Cardiac muscle cell (in vitro differentiated cells and primary cell): ENCODE measurements around the gene TRNP1. TPM values are rescaled to one million over a fixed set of nuclear protein-coding genes. Genes with fewer than 3 reads are reported as not detected.
A peak's percentile ranks its signal among the peaks of the same experiment; 100 is the strongest.

Source experiments
- DNase-seq, 2 donors: peaks; one replicate each; pipeline versions ENCODE4 v3.0.0 to v3.0.0-alpha.2; 2010 to 2017; ENCODE audit warnings: low read depth in 1 of 2, low spot score in 1 of 2
- H3K27ac ChIP-seq: fragments of 200-600 bp; sonication (generic); 2 replicates; pipeline ENCODE4 v1.5.1; 2016
- H3K27me3 ChIP-seq: fragments of 200-600 bp; sonication (generic); 2 replicates; pipeline ENCODE4 v1.6.0; 2016; ENCODE audit warnings: control low read depth
- H3K36me3 ChIP-seq: fragments of 200-600 bp; sonication (generic); 2 replicates; pipeline ENCODE4 v1.5.1; 2016; ENCODE audit warnings: control low read depth
- H3K4me1 ChIP-seq: fragments of 200-600 bp; sonication (generic); 2 replicates; pipeline ENCODE4 v1.8.1; 2017; ENCODE audit warnings: low read depth, mild to moderate bottlenecking, mixed run types
- H3K4me3 ChIP-seq: fragments of 200-600 bp; sonication (generic); 2 replicates; pipeline ENCODE4 v1.5.1; 2016; ENCODE audit warnings: mild to moderate bottlenecking
- H3K9me3 ChIP-seq: fragments of 200-600 bp; sonication (generic); 2 replicates; pipeline ENCODE4 v1.5.1; 2017; ENCODE audit warnings: low read depth, mild to moderate bottlenecking, control low read depth
- polyA plus RNA-seq: library from polyadenylated mRNA; unstranded; fragments of >200 nt; fragmentation: Nextera tagmentation; extraction: Ambion mirVana; gene quantifications from 2 replicates; pipeline ENCODE4 v1.2.1, GENCODE V29; 2016
- total RNA-seq: library from RNA; depleted of rRNA; stranded (reverse); fragments of >200 nt; gene quantifications from 2 replicates; pipeline ENCODE4 v1.2.3, GENCODE V29; 2016
- TF ChIP-seq, protein P1 (sequence below): IDR thresholded peaks from 2 replicates; pipeline ENCODE4 v1.5.1; 2012; ENCODE audit warnings: low read depth, mild to moderate bottlenecking, low read length

Gene TRNP1
- total and polyA plus RNA-seq, 2 experiments from 2014 or later: 42.9 to 63.7 TPM

- Histone ChIP-seq H3K36me3 (no peaks in the 10 kb centered on the region), H3K27me3 (no peaks in the 10 kb centered on the region), H3K4me1 (peaks cover 5% of the 10 kb centered on the region), H3K9me3 (no peaks in the 10 kb centered on the region), H3K27ac (no peak overlapping the region), H3K4me3 (no peak overlapping the region)
- DNase-seq: no peak
- TF ChIP-seq, protein P1, sequence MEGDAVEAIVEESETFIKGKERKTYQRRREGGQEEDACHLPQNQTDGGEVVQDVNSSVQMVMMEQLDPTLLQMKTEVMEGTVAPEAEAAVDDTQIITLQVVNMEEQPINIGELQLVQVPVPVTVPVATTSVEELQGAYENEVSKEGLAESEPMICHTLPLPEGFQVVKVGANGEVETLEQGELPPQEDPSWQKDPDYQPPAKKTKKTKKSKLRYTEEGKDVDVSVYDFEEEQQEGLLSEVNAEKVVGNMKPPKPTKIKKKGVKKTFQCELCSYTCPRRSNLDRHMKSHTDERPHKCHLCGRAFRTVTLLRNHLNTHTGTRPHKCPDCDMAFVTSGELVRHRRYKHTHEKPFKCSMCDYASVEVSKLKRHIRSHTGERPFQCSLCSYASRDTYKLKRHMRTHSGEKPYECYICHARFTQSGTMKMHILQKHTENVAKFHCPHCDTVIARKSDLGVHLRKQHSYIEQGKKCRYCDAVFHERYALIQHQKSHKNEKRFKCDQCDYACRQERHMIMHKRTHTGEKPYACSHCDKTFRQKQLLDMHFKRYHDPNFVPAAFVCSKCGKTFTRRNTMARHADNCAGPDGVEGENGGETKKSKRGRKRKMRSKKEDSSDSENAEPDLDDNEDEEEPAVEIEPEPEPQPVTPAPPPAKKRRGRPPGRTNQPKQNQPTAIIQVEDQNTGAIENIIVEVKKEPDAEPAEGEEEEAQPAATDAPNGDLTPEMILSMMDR: no peak
Observed at GRCh38 chr1:27018316-27018715, 24.8 kb downstream of the TRNP1 start.

- H3K9me3 ChIP-seq: no peaks in the 10 kb centered on the region
- no peaks in the 10 kb centered on the region for H3K36me3 ChIP-seq
- no peak overlapping the region for H3K4me3 ChIP-seq
- TF ChIP-seq, protein P1: no peak
- H3K27ac ChIP-seq: no peak overlapping the region
- peak in 1 of 2 donors; percentile 72 for DNase-seq
- H3K27me3 ChIP-seq: no peaks in the 10 kb centered on the region
- H3K4me1 ChIP-seq: peaks cover 5% of the 10 kb centered on the region
Observed at GRCh38 chr1:27021354-27022031, 28.0 kb downstream of the TRNP1 start.

- TF ChIP-seq, protein P1: no peak
- Histone ChIP-seq H3K27ac (no peak overlapping the region), H3K9me3 (no peaks in the 10 kb centered on the region), H3K4me1 (peaks cover 17% of the 10 kb centered on the region), H3K36me3 (no peaks in the 10 kb centered on the region), H3K4me3 (no peak overlapping the region), H3K27me3 (no peaks in the 10 kb centered on the region)
- DNase-seq: no peak
Observed at GRCh38 chr1:27025718-27026117, 32.2 kb downstream of the TRNP1 start.

GRCh38 chr1:27026621-27027574, 33.4 kb downstream of the TRNP1 start:
- H3K27me3 ChIP-seq: no peaks in the 10 kb centered on the region
- peak; percentile 69 to 89 for DNase-seq
- H3K4me1 ChIP-seq: peaks cover 12% of the 10 kb centered on the region
- H3K9me3 ChIP-seq: no peaks in the 10 kb centered on the region
- TF ChIP-seq, protein P1: no peak
- H3K36me3 ChIP-seq: no peaks in the 10 kb centered on the region
- no peak overlapping the region for H3K4me3 ChIP-seq
- no peak overlapping the region for H3K27ac ChIP-seq

- Histone ChIP-seq H3K27ac (no peak overlapping the region), H3K4me1 (peaks cover 12% of the 10 kb centered on the region), H3K36me3 (no peaks in the 10 kb centered on the region), H3K27me3 (no peaks in the 10 kb centered on the region), H3K9me3 (no peaks in the 10 kb centered on the region), H3K4me3 (no peak overlapping the region)
- TF ChIP-seq, protein P1: no peak
- peak in 1 of 2 donors; percentile 40 for DNase-seq
Observed at GRCh38 chr1:27027575-27028250, 34.2 kb downstream of the TRNP1 start.
